Astrocyte (in vitro differentiated cells and primary cell): ENCODE measurements around the gene MIA2. TPM values are rescaled to one million over a fixed set of nuclear protein-coding genes. Genes with fewer than 3 reads are reported as not detected.
"Not testable (repeated sequence)": the region's sequence is repeated elsewhere in the genome, so short reads cannot be mapped to it uniquely, and the experiment has no call there.

Experiments
- DNase-seq: peaks from one replicate; pipeline ENCODE4 v3.0.0-alpha.2; 2010; ENCODE audit warnings: low read depth
- FAIRE-seq: peaks from 2 replicates; lab custom pipeline; 2011; peaks lifted over from hg19 to GRCh38; lab: Jason Lieb, UNC
- H2AFZ ChIP-seq: 2 replicates; pipeline ENCODE4 v1.6.0; 2012; ENCODE audit warnings: low read depth, low read length, inconsistent platforms
- H3K27ac ChIP-seq: 2 replicates; pipeline ENCODE4 v1.5.1; 2011; ENCODE audit warnings: low read depth, low read length, inconsistent platforms
- H3K27me3 ChIP-seq: 2 replicates; pipeline ENCODE4 v1.6.0; 2011; ENCODE audit warnings: low read length, inconsistent platforms; ENCODE audit not compliant: insufficient read depth
- H3K36me3 ChIP-seq: 2 replicates; pipeline ENCODE4 v1.5.1; 2011; ENCODE audit warnings: low read length, inconsistent platforms; ENCODE audit not compliant: insufficient read depth
- H3K4me1 ChIP-seq: 2 replicates; pipeline ENCODE4 v1.5.1; 2011; ENCODE audit warnings: low read length, inconsistent platforms; ENCODE audit not compliant: insufficient read depth
- H3K4me2 ChIP-seq: 2 replicates; pipeline ENCODE4 v1.6.0; 2012; ENCODE audit warnings: low read length, inconsistent platforms
- H3K4me3 ChIP-seq: 2 replicates; pipeline ENCODE4 v1.5.1; 2011; ENCODE audit warnings: low read depth, mild to moderate bottlenecking, low read length, inconsistent platforms; ENCODE audit not compliant: insufficient read depth
- H3K79me2 ChIP-seq: 2 replicates; pipeline ENCODE4 v1.6.0; 2012; ENCODE audit warnings: mild to moderate bottlenecking, low read length, inconsistent platforms; ENCODE audit not compliant: insufficient read depth
- H3K9ac ChIP-seq: 2 replicates; pipeline ENCODE4 v1.6.0; 2012; ENCODE audit warnings: mild to moderate bottlenecking, low read length, inconsistent platforms
- H3K9me3 ChIP-seq: 2 replicates; pipeline ENCODE4 v1.5.1; 2012; ENCODE audit warnings: low read depth, mild to moderate bottlenecking, low read length, inconsistent platforms; ENCODE audit not compliant: insufficient read depth
- H4K20me1 ChIP-seq: 2 replicates; pipeline ENCODE4 v1.6.0; 2012; ENCODE audit warnings: low read length, inconsistent platforms; ENCODE audit not compliant: insufficient read depth
- H3K27ac Mint-ChIP-seq: one replicate; pipeline ENCODE4 v1.8.0; 2021; ENCODE audit warnings: mild to moderate bottlenecking, mixed read lengths; ENCODE audit not compliant: unreplicated experiment
- H3K27me3 Mint-ChIP-seq: one replicate; pipeline ENCODE4 v1.8.0; 2021; ENCODE audit warnings: low read depth, mixed read lengths; ENCODE audit not compliant: unreplicated experiment
- H3K36me3 Mint-ChIP-seq: one replicate; pipeline ENCODE4 v1.8.0; 2021; ENCODE audit warnings: low read depth, mixed read lengths; ENCODE audit not compliant: unreplicated experiment
- H3K4me1 Mint-ChIP-seq: one replicate; pipeline ENCODE4 v1.8.0; 2021; ENCODE audit warnings: low read depth, mixed read lengths; ENCODE audit not compliant: unreplicated experiment
- H3K4me3 Mint-ChIP-seq: one replicate; pipeline ENCODE4 v1.8.0; 2021; ENCODE audit warnings: mild to moderate bottlenecking, moderate library complexity, mixed read lengths; ENCODE audit not compliant: unreplicated experiment
- H3K9me3 Mint-ChIP-seq: one replicate; pipeline ENCODE4 v1.8.0; 2021; ENCODE audit warnings: mild to moderate bottlenecking, mixed read lengths; ENCODE audit not compliant: unreplicated experiment
- EZH2 ChIP-seq: IDR thresholded peaks from 2 replicates; pipeline ENCODE4 v1.6.1; 2012; ENCODE audit warnings: mild to moderate bottlenecking, low read length, inconsistent platforms; ENCODE audit not compliant: insufficient read depth
- total RNA-seq: library from RNA; stranded (reverse); gene quantifications from 2 replicates; pipeline ENCODE4 v1.2.1, GENCODE V29; 2021
- TF ChIP-seq, protein P1 (sequence below): IDR thresholded peaks from 2 replicates; pipeline ENCODE4 v1.5.1; 2011; ENCODE audit warnings: low read depth, mild to moderate bottlenecking, inconsistent platforms, low read length, moderate library complexity; ENCODE audit not compliant: insufficient read depth

Gene MIA2
- total RNA-seq, 1 donor from 2014 or later, result 18.2 TPM

DNA sequence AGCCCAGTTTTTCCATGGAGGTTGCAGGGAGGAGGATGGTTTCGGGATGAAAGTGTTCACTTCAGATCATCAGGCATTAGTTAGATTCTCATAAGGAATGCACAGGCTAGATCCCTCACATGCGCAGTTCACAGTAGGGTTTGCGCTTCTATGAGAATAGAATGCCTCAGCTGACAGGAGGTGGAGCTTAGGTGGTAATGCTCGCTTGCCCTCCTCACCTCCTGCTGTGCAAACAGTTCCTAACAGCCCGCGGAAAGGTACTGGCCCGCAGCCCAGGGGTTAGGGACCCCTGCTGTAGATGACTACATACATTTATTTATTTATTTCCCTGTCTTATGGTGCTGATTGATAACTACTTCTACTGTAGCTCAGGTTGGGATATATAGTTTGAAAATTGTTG lies 105.3 kb downstream of the MIA2 start:
- Mint-ChIP-seq H3K27me3 (no peaks in the 10 kb centered on the region), H3K4me3 (no peak overlapping the region), H3K9me3 (no peaks in the 10 kb centered on the region), H3K36me3 (peaks cover 5% of the 10 kb centered on the region), H3K27ac (no peak overlapping the region), H3K4me1 (peaks cover 4% of the 10 kb centered on the region)
- no peaks in the 10 kb centered on the region for H4K20me1 ChIP-seq
- no peak overlapping the region for H3K4me2 ChIP-seq
- no peak overlapping the region for H3K4me3 ChIP-seq
- no peak overlapping the region for H3K9ac ChIP-seq
- H3K9me3 ChIP-seq, result no peaks in the 10 kb centered on the region
- no peak overlapping the region for H3K27ac ChIP-seq
- H3K79me2 ChIP-seq, result no peaks in the 10 kb centered on the region
- peaks cover 7% of the 10 kb centered on the region for H3K36me3 ChIP-seq
- no peaks in the 10 kb centered on the region for H3K4me1 ChIP-seq
- FAIRE-seq, result no peak
- no peak for DNase-seq
- no peak overlapping the region for H2AFZ ChIP-seq
- H3K27me3 ChIP-seq, result no peaks in the 10 kb centered on the region
- TF ChIP-seq, protein P1, sequence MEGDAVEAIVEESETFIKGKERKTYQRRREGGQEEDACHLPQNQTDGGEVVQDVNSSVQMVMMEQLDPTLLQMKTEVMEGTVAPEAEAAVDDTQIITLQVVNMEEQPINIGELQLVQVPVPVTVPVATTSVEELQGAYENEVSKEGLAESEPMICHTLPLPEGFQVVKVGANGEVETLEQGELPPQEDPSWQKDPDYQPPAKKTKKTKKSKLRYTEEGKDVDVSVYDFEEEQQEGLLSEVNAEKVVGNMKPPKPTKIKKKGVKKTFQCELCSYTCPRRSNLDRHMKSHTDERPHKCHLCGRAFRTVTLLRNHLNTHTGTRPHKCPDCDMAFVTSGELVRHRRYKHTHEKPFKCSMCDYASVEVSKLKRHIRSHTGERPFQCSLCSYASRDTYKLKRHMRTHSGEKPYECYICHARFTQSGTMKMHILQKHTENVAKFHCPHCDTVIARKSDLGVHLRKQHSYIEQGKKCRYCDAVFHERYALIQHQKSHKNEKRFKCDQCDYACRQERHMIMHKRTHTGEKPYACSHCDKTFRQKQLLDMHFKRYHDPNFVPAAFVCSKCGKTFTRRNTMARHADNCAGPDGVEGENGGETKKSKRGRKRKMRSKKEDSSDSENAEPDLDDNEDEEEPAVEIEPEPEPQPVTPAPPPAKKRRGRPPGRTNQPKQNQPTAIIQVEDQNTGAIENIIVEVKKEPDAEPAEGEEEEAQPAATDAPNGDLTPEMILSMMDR, result no peak
- no peak for TF ChIP-seq EZH2

DNA sequence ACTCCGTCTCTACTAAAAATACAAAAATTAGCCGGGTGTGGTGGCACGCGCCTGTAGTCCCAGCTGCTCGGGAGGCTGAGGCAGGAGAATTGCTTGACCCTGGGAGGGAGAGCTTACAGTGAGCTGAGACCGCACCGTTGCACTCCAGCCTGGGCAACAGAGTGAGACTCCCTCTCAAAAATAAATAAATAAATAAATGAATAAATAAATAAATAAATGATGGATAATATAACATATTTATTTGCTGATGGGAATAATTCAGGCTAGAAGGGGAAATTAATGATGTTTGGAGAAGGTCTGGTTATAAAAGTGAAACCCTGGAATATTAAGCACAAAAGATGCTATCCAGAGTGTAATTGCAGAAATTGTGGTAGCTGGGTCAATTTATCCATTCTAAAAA lies 107.4 kb downstream of the MIA2 start:
- H3K4me2 ChIP-seq, H3K36me3 ChIP-seq, H3K9me3 Mint-ChIP-seq, H3K4me1 Mint-ChIP-seq, H3K27ac Mint-ChIP-seq, H3K27ac ChIP-seq, H3K27me3 ChIP-seq, H3K27me3 Mint-ChIP-seq, H3K9ac ChIP-seq, H4K20me1 ChIP-seq, H3K4me1 ChIP-seq, FAIRE-seq, H2AFZ ChIP-seq, H3K4me3 ChIP-seq, H3K36me3 Mint-ChIP-seq, H3K4me3 Mint-ChIP-seq, H3K79me2 ChIP-seq, DNase-seq, H3K9me3 ChIP-seq: not testable (repeated sequence)

DNA sequence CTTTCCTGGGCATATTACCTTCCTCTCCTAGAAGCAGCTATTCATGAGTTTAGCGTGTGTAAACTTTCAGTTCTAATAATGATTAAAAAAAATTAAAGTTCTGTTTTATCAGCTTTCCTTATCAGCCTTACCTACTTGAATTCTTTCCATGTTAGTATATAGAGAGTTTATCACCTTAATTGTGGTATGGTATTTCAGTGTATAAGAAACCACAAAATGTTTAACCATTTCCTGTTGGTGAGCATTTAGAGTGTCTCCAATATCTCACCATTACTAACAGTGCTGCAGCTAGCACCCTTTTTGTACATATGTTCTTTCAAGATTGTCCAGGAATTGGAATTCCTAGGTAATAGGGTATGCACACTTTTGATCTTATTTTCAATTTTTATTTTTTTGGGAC lies 109.1 kb downstream of the MIA2 start:
- no peaks in the 10 kb centered on the region for H3K79me2 ChIP-seq
- no peak overlapping the region for H3K27ac Mint-ChIP-seq
- peaks cover 4% of the 10 kb centered on the region for H3K4me1 Mint-ChIP-seq
- H3K27ac ChIP-seq, result no peak overlapping the region
- FAIRE-seq (no peak), DNase-seq (no peak)
- no peak overlapping the region for H3K4me3 Mint-ChIP-seq
- peaks cover 9% of the 10 kb centered on the region for H3K36me3 Mint-ChIP-seq
- H3K4me3 ChIP-seq, result no peak overlapping the region
- H3K9me3 Mint-ChIP-seq, result no peaks in the 10 kb centered on the region
- no peaks in the 10 kb centered on the region for H3K9me3 ChIP-seq
- H3K27me3 Mint-ChIP-seq, result no peaks in the 10 kb centered on the region
- H2AFZ ChIP-seq, result no peak overlapping the region
- H3K4me2 ChIP-seq, result no peak overlapping the region
- no peaks in the 10 kb centered on the region for H3K27me3 ChIP-seq
- no peaks in the 10 kb centered on the region for H3K4me1 ChIP-seq
- no peak for TF ChIP-seq EZH2
- TF ChIP-seq, protein P1, result no peak
- H3K9ac ChIP-seq, result no peak overlapping the region
- H3K36me3 ChIP-seq, result no peaks in the 10 kb centered on the region
- no peaks in the 10 kb centered on the region for H4K20me1 ChIP-seq
